ENCODE data around the gene SULT1C3. TPM values are rescaled to one million over a fixed set of nuclear protein-coding genes. Genes with fewer than 3 reads are reported as not detected.

SULT1C3 gene
- total and polyA plus RNA-seq, 2 experiments from 2014 or later = not detected

DNA sequence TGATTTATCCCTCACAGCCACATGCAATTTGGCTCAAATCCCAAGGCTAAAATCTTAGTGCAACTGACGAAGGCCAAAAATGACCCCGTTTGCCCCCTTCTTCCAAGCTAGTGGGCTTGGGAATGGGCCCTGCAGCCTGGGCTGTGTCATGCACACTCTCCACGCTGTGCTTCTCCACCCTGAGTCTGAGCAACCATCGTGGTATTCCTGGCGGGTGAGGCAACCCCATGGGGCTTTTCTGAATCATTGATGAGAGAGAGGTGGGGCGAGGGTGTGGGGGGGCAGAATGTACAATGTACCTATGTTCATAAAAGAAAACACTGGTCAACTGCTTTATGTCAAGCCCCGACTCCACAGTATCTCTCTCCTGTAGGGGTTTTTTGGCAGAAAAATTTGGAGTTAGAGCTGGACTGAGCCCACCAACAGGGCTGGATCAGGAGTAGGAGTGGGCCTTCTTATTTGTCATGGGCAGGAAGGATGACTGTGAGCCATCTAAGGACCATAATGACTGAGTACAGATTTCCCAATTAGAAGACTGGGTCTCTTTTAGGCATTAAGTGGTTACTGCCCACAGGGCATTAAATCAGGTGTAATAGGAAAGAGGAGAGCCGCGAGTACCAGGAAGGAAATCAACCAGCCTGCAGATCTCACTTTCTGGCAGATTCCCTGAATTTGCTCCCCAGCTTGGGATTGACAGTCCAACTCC is 57.8 kb downstream of the SULT1C3 start:
- no peaks in the 10 kb centered on the region for H3K36me3 ChIP-seq
- no peak overlapping the region for H3K27ac ChIP-seq
- no peaks in the 10 kb centered on the region for H3K4me1 ChIP-seq (ENCODE audit: low read depth)
- no peak overlapping the region for H3K4me3 ChIP-seq
- TF ChIP-seq, protein P1, sequence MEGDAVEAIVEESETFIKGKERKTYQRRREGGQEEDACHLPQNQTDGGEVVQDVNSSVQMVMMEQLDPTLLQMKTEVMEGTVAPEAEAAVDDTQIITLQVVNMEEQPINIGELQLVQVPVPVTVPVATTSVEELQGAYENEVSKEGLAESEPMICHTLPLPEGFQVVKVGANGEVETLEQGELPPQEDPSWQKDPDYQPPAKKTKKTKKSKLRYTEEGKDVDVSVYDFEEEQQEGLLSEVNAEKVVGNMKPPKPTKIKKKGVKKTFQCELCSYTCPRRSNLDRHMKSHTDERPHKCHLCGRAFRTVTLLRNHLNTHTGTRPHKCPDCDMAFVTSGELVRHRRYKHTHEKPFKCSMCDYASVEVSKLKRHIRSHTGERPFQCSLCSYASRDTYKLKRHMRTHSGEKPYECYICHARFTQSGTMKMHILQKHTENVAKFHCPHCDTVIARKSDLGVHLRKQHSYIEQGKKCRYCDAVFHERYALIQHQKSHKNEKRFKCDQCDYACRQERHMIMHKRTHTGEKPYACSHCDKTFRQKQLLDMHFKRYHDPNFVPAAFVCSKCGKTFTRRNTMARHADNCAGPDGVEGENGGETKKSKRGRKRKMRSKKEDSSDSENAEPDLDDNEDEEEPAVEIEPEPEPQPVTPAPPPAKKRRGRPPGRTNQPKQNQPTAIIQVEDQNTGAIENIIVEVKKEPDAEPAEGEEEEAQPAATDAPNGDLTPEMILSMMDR (IDR thresholded peaks at IDR 0.05; ENCODE audit: low read depth, low read length) = no peak
- no peaks in the 10 kb centered on the region for H3K9me3 ChIP-seq (ENCODE audit: low read depth)
- peak in 1 of 2 donors; percentile 30 for DNase-seq (ENCODE audit: low read depth in 1 of 2, low spot score in 1 of 2)
- no peaks in the 10 kb centered on the region for H3K27me3 ChIP-seq

DNA sequence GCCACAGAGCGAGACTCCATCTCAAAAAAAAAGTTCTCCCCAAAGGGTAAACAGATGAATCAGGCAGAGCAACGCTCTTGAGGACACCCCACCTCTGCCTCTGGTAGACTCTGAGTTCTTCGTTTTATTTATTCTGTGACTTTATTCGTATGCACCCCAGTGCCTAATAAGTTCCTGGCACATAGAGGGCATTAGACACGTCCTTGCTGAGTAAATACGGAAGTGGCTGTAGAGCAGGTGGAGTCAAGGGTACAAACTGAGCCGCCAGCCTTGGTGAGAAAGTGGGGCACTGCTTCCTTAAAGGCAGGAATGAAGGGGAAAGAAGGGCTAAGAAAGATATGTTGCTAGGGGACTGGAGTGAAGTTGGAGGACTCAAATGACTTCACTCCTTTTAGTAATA is 61.8 kb downstream of the SULT1C3 start:
- Histone ChIP-seq H3K36me3 (no peaks in the 10 kb centered on the region), H3K4me1 (ENCODE audit: low read depth) (no peaks in the 10 kb centered on the region), H3K4me3 (no peak overlapping the region), H3K27me3 (no peaks in the 10 kb centered on the region), H3K9me3 (ENCODE audit: low read depth) (no peaks in the 10 kb centered on the region), H3K27ac (no peak overlapping the region)
- TF ChIP-seq, protein P1 (IDR thresholded peaks at IDR 0.05; ENCODE audit: low read depth, low read length) = no peak
- no peak for DNase-seq (ENCODE audit: low read depth in 1 of 2, low spot score in 1 of 2)

DNA sequence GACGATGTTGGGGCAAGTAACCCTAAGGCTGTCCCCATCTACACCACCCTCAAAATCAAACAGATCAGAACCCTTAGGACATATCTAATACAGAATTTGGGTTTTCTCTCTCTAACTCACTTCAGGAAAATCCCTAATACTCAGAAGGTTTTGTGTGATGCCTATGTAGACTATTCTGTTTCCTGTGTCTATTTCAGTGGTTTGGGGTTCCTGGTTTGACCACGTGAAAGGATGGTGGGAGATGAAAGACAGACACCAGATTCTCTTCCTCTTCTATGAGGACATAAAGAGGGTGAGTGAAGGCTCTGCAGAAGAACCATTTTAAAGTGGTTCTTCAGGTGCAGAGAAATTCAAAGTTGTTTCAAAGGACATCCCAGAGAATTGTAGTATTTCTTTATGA is 65.2 kb downstream of the SULT1C3 start:
- Histone ChIP-seq H3K4me1 (ENCODE audit: low read depth) (no peaks in the 10 kb centered on the region), H3K27ac (no peak overlapping the region), H3K4me3 (no peak overlapping the region), H3K36me3 (no peaks in the 10 kb centered on the region), H3K9me3 (ENCODE audit: low read depth) (no peaks in the 10 kb centered on the region), H3K27me3 (no peaks in the 10 kb centered on the region)
- DNase-seq (ENCODE audit: low read depth in 1 of 2, low spot score in 1 of 2) = no peak
- TF ChIP-seq, protein P1 (IDR thresholded peaks at IDR 0.05; ENCODE audit: low read depth, low read length) = no peak

DNA sequence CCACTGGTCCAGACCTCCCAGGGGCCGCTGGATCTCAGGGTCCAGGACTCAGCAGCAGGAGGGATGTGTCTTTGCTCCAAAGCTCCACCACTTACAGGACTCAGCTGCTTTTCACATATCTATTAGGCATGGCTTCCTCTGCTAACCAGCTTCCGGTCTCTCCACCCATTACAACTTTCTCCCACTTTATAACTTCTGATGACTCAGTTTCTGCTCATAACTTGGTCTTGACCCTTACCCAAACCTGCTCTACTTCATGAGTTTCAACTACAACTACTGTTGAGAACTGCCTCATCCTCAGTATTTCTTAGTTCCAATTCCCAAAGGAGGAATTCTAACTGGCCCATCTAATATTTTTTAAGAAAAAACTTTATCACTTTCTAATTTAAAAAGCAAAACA is 66.1 kb downstream of the SULT1C3 start:
- DNase-seq (ENCODE audit: low read depth in 1 of 2, low spot score in 1 of 2) = no peak
- Histone ChIP-seq H3K27ac (no peak overlapping the region), H3K9me3 (ENCODE audit: low read depth) (no peaks in the 10 kb centered on the region), H3K27me3 (no peaks in the 10 kb centered on the region), H3K36me3 (no peaks in the 10 kb centered on the region), H3K4me1 (ENCODE audit: low read depth) (no peaks in the 10 kb centered on the region), H3K4me3 (no peak overlapping the region)
- TF ChIP-seq, protein P1 (IDR thresholded peaks at IDR 0.05; ENCODE audit: low read depth, low read length) = no peak

DNA sequence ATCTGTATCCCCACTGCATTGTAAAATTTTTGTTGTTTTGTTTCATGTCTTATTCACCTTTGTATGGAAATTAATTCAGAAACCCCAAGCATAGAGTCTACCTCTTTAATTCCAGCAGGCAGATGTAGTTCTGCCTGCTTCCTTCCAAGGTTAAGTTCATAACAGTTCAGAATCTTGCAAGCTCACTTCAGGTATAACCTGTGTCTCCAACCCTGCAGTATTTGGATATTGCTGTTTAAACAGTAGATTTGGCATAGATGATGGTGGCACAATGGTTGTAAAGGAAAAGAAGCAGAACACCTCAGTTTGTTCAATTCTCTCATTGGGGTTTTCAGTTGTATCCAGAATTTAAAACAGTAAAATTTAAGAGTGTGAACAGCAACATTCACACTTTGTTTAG is 70.1 kb downstream of the SULT1C3 start:
- TF ChIP-seq, protein P1 (IDR thresholded peaks at IDR 0.05; ENCODE audit: low read depth, low read length) = no peak
- Histone ChIP-seq H3K27ac (no peak overlapping the region), H3K4me1 (ENCODE audit: low read depth) (no peaks in the 10 kb centered on the region), H3K36me3 (no peaks in the 10 kb centered on the region), H3K27me3 (no peaks in the 10 kb centered on the region), H3K4me3 (no peak overlapping the region), H3K9me3 (ENCODE audit: low read depth) (no peaks in the 10 kb centered on the region)
- DNase-seq (ENCODE audit: low read depth in 1 of 2, low spot score in 1 of 2) = no peak

Other genes starting within 250 kb of the SULT1C3 start
- 3.2 and 3.8 TPM in 2 replicates for gene SULT1C2, start 48.9 kb downstream of the SULT1C3 start, total RNA-seq
- gene SULT1C2, start 48.9 kb downstream of the SULT1C3 start, polyA plus RNA-seq = 1.1 and 1.6 TPM in 2 replicates
- gene SULT1C4, start 138.0 kb downstream of the SULT1C3 start, total RNA-seq = 9.3 and 14.3 TPM in 2 replicates
- gene SULT1C4, start 138.0 kb downstream of the SULT1C3 start, polyA plus RNA-seq = 10.6 and 21.7 TPM in 2 replicates
- gene GCC2, start 209.2 kb downstream of the SULT1C3 start, total RNA-seq = 6.6 and 16.1 TPM in 2 replicates
- gene GCC2, start 209.2 kb downstream of the SULT1C3 start, polyA plus RNA-seq = 25.1 and 46.5 TPM in 2 replicates